Type B pancreatic cell (in vitro differentiated cells): Measurements from ENCODE around the gene UROS. TPM values are rescaled to one million over a fixed set of nuclear protein-coding genes. Genes with fewer than 3 reads are reported as not detected.

Source experiments
- DNase-seq: peaks from one replicate; pipeline ENCODE4 v3.0.0; 2021; ENCODE audit warnings: mixed read lengths; ENCODE audit not compliant: unreplicated experiment; ENCODE audit errors: extremely low spot score
- H3K27ac Mint-ChIP-seq: 2 replicates; pipeline ENCODE4 v1.8.0; 2021; ENCODE audit warnings: mild to moderate bottlenecking, mixed read lengths
- H3K27me3 Mint-ChIP-seq: 2 replicates; pipeline ENCODE4 v1.8.0; 2021; ENCODE audit warnings: mixed read lengths
- H3K36me3 Mint-ChIP-seq: 2 replicates; pipeline ENCODE4 v1.8.0; 2021; ENCODE audit warnings: mixed read lengths
- H3K4me1 Mint-ChIP-seq: one replicate; pipeline ENCODE4 v1.8.0; 2021; ENCODE audit warnings: mixed read lengths; ENCODE audit not compliant: unreplicated experiment
- H3K4me3 Mint-ChIP-seq: 2 replicates; pipeline ENCODE4 v1.8.0; 2021; ENCODE audit warnings: mild to moderate bottlenecking, mixed read lengths
- H3K9me3 Mint-ChIP-seq: 2 replicates; pipeline ENCODE4 v1.8.0; 2021; ENCODE audit warnings: mixed read lengths
- total RNA-seq: library from RNA; stranded (reverse); gene quantifications from 2 replicates; pipeline ENCODE4 v1.2.1, GENCODE V29; 2021; ENCODE audit warnings: low replicate concordance
- TF ChIP-seq, protein P1 (sequence below): fragments of 200-600 bp; sonication (generic); conservative IDR thresholded peaks from 2 replicates; pipeline ENCODE4 v1.5.0; 2021; ENCODE audit warnings: antibody characterized with exemption, mild to moderate bottlenecking

The UROS gene
- total RNA-seq, 1 donor from 2014 or later, result 52.5 TPM

GRCh38 chr10:125762692-125763648, 60.1 kb downstream of the UROS start:
- no peak overlapping the region for H3K4me3 Mint-ChIP-seq
- no peaks in the 10 kb centered on the region for H3K9me3 Mint-ChIP-seq
- DNase-seq, result no peak
- peaks cover 6% of the 10 kb centered on the region for H3K4me1 Mint-ChIP-seq
- TF ChIP-seq, protein P1, sequence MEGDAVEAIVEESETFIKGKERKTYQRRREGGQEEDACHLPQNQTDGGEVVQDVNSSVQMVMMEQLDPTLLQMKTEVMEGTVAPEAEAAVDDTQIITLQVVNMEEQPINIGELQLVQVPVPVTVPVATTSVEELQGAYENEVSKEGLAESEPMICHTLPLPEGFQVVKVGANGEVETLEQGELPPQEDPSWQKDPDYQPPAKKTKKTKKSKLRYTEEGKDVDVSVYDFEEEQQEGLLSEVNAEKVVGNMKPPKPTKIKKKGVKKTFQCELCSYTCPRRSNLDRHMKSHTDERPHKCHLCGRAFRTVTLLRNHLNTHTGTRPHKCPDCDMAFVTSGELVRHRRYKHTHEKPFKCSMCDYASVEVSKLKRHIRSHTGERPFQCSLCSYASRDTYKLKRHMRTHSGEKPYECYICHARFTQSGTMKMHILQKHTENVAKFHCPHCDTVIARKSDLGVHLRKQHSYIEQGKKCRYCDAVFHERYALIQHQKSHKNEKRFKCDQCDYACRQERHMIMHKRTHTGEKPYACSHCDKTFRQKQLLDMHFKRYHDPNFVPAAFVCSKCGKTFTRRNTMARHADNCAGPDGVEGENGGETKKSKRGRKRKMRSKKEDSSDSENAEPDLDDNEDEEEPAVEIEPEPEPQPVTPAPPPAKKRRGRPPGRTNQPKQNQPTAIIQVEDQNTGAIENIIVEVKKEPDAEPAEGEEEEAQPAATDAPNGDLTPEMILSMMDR, result no peak
- H3K27ac Mint-ChIP-seq, result no peak overlapping the region
- peaks cover 43% of the 10 kb centered on the region for H3K36me3 Mint-ChIP-seq
- no peaks in the 10 kb centered on the region for H3K27me3 Mint-ChIP-seq

GRCh38 chr10:125761961-125762360, 61.1 kb downstream of the UROS start:
- Mint-ChIP-seq H3K9me3 (no peaks in the 10 kb centered on the region), H3K4me3 (no peak overlapping the region), H3K36me3 (peaks cover 44% of the 10 kb centered on the region), H3K27me3 (no peaks in the 10 kb centered on the region), H3K4me1 (no peaks in the 10 kb centered on the region), H3K27ac (no peak overlapping the region)
- TF ChIP-seq, protein P1, result no peak
- no peak for DNase-seq

- no peak overlapping the region for H3K27ac Mint-ChIP-seq
- H3K9me3 Mint-ChIP-seq, result no peaks in the 10 kb centered on the region
- H3K4me3 Mint-ChIP-seq, result no peak overlapping the region
- H3K27me3 Mint-ChIP-seq, result no peaks in the 10 kb centered on the region
- DNase-seq, result no peak
- peaks cover 47% of the 10 kb centered on the region for H3K36me3 Mint-ChIP-seq
- TF ChIP-seq, protein P1, result no peak
- no peaks in the 10 kb centered on the region for H3K4me1 Mint-ChIP-seq
Observed at GRCh38 chr10:125757742-125758141, 65.3 kb downstream of the UROS start.

DNA sequence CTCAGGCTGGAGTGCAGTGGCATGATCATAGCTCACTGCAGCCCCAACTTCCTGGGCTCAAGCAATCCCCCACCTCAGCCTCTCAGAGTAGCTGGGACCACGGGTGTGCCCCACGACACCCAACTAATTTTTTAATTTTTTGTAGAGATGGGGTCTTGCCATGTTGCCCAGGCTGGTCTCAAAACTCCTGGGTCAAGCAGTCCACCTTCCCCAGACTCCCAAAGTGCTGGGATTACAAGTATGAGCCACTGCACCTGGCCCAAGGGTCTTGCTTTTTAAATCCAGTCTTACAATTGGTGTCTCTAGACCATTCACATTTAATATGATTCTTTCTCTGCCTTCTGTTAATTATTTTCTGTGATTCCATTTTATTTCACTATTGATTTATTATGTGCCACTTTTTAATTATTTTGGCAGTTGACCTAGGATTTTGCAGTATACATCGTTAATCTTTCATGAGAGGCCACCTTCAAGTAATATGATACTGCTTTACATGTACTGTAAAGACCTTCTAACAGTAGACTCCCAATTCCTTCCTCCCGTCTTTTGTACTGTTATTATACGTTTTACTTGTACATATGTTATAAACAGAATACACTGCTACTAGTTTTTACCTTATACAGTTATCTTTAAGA, 66.1 kb downstream of the UROS start:
- no peak overlapping the region for H3K27ac Mint-ChIP-seq
- H3K9me3 Mint-ChIP-seq, result no peaks in the 10 kb centered on the region
- TF ChIP-seq, protein P1, result no peak
- H3K36me3 Mint-ChIP-seq, result peaks cover 48% of the 10 kb centered on the region
- H3K27me3 Mint-ChIP-seq, result no peaks in the 10 kb centered on the region
- DNase-seq, result no peak
- no peaks in the 10 kb centered on the region for H3K4me1 Mint-ChIP-seq
- H3K4me3 Mint-ChIP-seq, result no peak overlapping the region

DNA sequence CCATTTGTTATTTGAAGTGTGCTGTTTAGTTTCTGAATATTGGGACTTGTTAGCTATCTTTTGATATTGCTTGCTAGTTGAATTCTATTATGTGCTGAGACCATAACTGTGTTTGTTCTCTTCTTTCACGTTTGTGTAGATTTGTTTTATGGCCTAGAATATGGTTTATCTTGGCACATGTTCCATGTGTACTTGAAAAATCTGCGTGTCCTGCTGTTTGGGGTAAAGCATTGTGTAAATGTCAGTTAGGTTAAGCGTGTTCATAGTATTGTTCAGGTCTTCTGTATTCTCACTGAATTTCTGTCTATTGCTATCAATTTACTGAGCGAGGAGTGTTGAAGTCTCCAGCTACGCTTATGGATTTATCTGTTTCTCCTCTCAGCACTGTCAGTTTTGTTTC, 66.9 kb downstream of the UROS start:
- TF ChIP-seq, protein P1, result no peak
- H3K27me3 Mint-ChIP-seq, result no peaks in the 10 kb centered on the region
- H3K27ac Mint-ChIP-seq, result no peak overlapping the region
- no peak overlapping the region for H3K4me3 Mint-ChIP-seq
- DNase-seq, result no peak
- H3K9me3 Mint-ChIP-seq, result no peaks in the 10 kb centered on the region
- H3K36me3 Mint-ChIP-seq, result peaks cover 46% of the 10 kb centered on the region
- no peaks in the 10 kb centered on the region for H3K4me1 Mint-ChIP-seq
